Stimulated activated CD4-positive, alpha-beta T cell treated with anti-CD3 and anti-CD28 coated beads, Interleukin-12 subunit alpha, Interleukin-12 subunit beta, amount 100 ng/mL, for 24 hours (primary cell): ENCODE measurements around the gene JMJD1C.
"Not testable (repeated sequence)": the region's sequence is repeated elsewhere in the genome, so short reads cannot be mapped to it uniquely, and the experiment has no call there.

Experiments
- DNase-seq, 2 experiments: peaks; one replicate each; pipeline ENCODE4 v3.0.0-alpha.2; 2020; ENCODE audit warnings: low read depth in 2 of 2

Gene JMJD1C

GRCh38 chr10:63260860-63261251 is 204.9 kb downstream of the JMJD1C start:
- no peak for DNase-seq

GRCh38 chr10:63260103-63260859 is 205.5 kb downstream of the JMJD1C start:
- DNase-seq = no peak

GRCh38 chr10:63258920-63259678 is 206.7 kb downstream of the JMJD1C start:
- DNase-seq = no peak

- no peak for DNase-seq
These were observed 208.0 kb downstream of the JMJD1C start for GRCh38 chr10:63257778-63258177.

GRCh38 chr10:63256009-63256773 is 209.6 kb downstream of the JMJD1C start:
- DNase-seq = no peak

- no peak for DNase-seq
These were observed 210.5 kb downstream of the JMJD1C start for GRCh38 chr10:63255316-63255715.

GRCh38 chr10:63253040-63253439 is 212.7 kb downstream of the JMJD1C start:
- DNase-seq = no peak

GRCh38 chr10:63252095-63252762 is 213.5 kb downstream of the JMJD1C start:
- no peak for DNase-seq

- DNase-seq = no peak
These were observed 215.7 kb downstream of the JMJD1C start for GRCh38 chr10:63250032-63250431.

GRCh38 chr10:63247771-63248170 is 218.0 kb downstream of the JMJD1C start:
- no peak for DNase-seq

- no peak for DNase-seq
These were observed 219.4 kb downstream of the JMJD1C start for GRCh38 chr10:63246356-63246755.

GRCh38 chr10:63241841-63242281 is 223.9 kb downstream of the JMJD1C start:
- no peak for DNase-seq

GRCh38 chr10:63240807-63241206 is 225.0 kb downstream of the JMJD1C start:
- DNase-seq = no peak

- no peak for DNase-seq
These were observed 227.3 kb downstream of the JMJD1C start for GRCh38 chr10:63238501-63238900.

- no peak for DNase-seq
These were observed 228.4 kb downstream of the JMJD1C start for GRCh38 chr10:63237396-63237795.

- DNase-seq = no peak
These were observed 229.5 kb downstream of the JMJD1C start for GRCh38 chr10:63236113-63236935.

GRCh38 chr10:63235136-63235535 is 230.6 kb downstream of the JMJD1C start:
- DNase-seq = not testable (repeated sequence)

- DNase-seq = no peak
These were observed 236.6 kb downstream of the JMJD1C start for GRCh38 chr10:63229161-63229560.

GRCh38 chr10:63228237-63228636 is 237.5 kb downstream of the JMJD1C start:
- DNase-seq = no peak

GRCh38 chr10:63227207-63227895 is 238.4 kb downstream of the JMJD1C start:
- no peak for DNase-seq
